Mammary epithelial cell (primary cell): Measurements from ENCODE around the gene C6orf163.

Experiments
- CTCF ChIP-seq, 2 donors: IDR thresholded peaks in 1 of 2; conservative IDR thresholded peaks in 1 of 2; 2 replicates each; pipeline ENCODE4 v1.5.1; 2011 to 2012; ENCODE audit warnings: inconsistent platforms in 2 of 2, low read length in 2 of 2, mild to moderate bottlenecking in 2 of 2, control low read depth in 1 of 2, low read depth in 1 of 2; ENCODE audit not compliant: insufficient read depth in 1 of 2; ENCODE audit errors: extremely low read depth in 1 of 2
- EZH2 ChIP-seq: IDR thresholded peaks from 2 replicates; pipeline ENCODE4 v1.6.1; 2012; ENCODE audit warnings: low read length, inconsistent platforms, borderline replicate concordance

DNA sequence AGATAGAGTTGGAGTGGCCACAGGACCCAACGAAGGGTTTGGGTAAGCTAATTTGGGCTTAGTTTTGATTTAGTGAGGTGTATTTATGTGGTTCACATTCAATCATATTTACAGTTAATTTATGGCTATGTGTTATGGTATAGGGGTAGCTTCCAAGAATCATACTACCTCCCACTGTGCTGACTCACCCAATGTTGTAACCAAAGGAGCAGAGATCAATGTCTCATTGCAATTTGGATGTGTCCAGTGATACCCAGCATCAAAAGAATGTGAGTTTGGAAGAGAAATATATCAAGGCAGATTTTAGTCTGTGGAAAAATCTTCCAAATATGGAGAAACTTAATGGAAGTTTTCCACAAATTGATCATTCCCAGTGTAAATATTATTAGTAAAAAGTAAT lies 47.5 kb upstream of the C6orf163 start:
- TF ChIP-seq CTCF (conservative IDR thresholded peaks at IDR 0.05 in 1 of 2, IDR thresholded peaks at IDR 0.05 in 1 of 2; ENCODE audit: extremely low read depth in 1 of 2, insufficient read depth in 1 of 2, low read depth in 1 of 2, low read length in 2 of 2) (no peak), EZH2 (no peak)
